ENCODE measurements around the gene RBM4. TPM values are rescaled to one million over a fixed set of nuclear protein-coding genes. Genes with fewer than 3 reads are reported as not detected.

The RBM4 gene
- total RNA-seq, 3 donors from 2014 or later (not counting 1 experiment from before 2014, with no cell fraction given), result 219 to 241 (median 224) TPM

DNA sequence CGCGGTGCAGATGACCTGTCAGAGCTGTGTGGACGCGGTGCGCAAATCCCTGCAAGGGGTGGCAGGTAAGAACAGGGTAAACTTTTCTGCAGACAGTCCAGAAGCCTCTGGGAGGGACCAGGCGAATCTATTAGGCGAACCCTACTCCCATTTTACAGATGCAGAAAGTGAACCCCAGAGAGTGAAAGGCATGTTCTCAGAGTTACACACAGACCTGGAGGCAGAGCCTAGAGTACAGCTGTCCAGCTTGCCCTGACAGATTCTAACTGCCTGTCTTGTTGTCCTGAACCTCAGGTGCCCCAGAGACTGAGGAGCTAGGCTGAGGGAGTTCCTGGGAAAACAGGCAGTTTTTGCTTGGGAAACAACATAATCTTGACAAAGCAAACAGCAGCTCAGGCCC lies 44.9 kb upstream of the RBM4 start:
- peak overlapping the region; percentile 63 for H3K27ac ChIP-seq (ENCODE audit: low read length)
- H3K4me3 ChIP-seq (ENCODE audit: low read length), result peak overlapping the region; percentile 52
- Mint-ChIP-seq H3K27ac (peak overlapping the region; percentile 98 to 100), H3K36me3 (no peaks in the 10 kb centered on the region), H3K27me3 (ENCODE audit: low read depth in 2 of 2) (no peaks in the 10 kb centered on the region), H3K4me1 (peaks cover 31 to 33% of the 10 kb centered on the region in 2 donors), H3K9me3 (no peaks in the 10 kb centered on the region), H3K4me3 (peak overlapping the region; percentile 100)
- H3K27me3 ChIP-seq (ENCODE audit: control insufficient read depth, insufficient read depth, low read length), result no peaks in the 10 kb centered on the region
- intact Hi-C loops (cut with micrococcal nuclease), result loop anchor here (1.0 kb wide), 3 partner anchors 23 to 85 kb away; partner anchors contain the start of genes RBM14 and RBM4
- no peak for ATAC-seq
- TF ChIP-seq, protein P1, sequence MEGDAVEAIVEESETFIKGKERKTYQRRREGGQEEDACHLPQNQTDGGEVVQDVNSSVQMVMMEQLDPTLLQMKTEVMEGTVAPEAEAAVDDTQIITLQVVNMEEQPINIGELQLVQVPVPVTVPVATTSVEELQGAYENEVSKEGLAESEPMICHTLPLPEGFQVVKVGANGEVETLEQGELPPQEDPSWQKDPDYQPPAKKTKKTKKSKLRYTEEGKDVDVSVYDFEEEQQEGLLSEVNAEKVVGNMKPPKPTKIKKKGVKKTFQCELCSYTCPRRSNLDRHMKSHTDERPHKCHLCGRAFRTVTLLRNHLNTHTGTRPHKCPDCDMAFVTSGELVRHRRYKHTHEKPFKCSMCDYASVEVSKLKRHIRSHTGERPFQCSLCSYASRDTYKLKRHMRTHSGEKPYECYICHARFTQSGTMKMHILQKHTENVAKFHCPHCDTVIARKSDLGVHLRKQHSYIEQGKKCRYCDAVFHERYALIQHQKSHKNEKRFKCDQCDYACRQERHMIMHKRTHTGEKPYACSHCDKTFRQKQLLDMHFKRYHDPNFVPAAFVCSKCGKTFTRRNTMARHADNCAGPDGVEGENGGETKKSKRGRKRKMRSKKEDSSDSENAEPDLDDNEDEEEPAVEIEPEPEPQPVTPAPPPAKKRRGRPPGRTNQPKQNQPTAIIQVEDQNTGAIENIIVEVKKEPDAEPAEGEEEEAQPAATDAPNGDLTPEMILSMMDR (IDR thresholded peaks at IDR 0.05), result no peak
- no peak for DNase-seq
- H3K4me1 ChIP-seq (ENCODE audit: control insufficient read depth, insufficient read depth, low read length), result peaks cover 20% of the 10 kb centered on the region
- no peaks in the 10 kb centered on the region for H3K36me3 ChIP-seq (ENCODE audit: control insufficient read depth, insufficient read depth, low read length)
- WGBS (ENCODE audit: insufficient coverage), result 59% methylated on average over 7 of the region's 7 CpGs
- no peaks in the 10 kb centered on the region for H3K9me3 ChIP-seq (ENCODE audit: control insufficient read depth, insufficient read depth, low read length)

DNA sequence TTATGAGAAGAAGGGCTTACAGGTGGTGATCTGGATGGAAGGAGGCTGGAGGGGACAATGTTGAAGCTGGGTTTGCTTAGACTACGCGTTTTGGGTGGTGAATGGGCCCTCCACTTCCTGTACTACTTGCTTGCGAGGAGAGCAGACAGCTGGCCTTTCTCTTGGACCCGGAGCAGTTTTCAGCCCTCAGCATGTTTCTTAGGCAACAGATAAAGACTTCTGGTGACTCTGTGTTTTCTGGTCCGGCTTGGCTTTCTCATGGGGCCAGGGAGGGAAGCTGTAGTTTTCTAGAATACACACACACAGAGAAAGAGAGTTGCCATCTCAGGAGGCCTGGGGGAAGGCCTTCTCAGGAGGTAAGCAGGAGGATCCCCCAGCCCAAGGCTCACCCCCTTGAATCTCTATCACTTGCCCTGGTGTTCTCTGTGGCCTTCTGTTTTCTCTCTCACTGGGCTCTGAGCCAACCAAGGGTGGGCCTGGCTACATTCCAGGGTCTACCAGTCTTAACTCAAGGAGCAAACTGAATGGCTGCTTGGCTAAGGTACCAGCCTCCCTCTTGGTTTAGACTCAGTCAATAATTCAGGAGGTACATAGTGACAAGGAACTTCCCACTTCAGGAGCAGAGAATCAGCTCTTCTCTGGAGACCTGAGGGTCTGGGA lies 43.1 kb upstream of the RBM4 start:
- no peaks in the 10 kb centered on the region for H3K9me3 Mint-ChIP-seq
- ATAC-seq (no peak), DNase-seq (no peak)
- Histone ChIP-seq H3K36me3 (ENCODE audit: control insufficient read depth, insufficient read depth, low read length) (peaks cover 8% of the 10 kb centered on the region), H3K27me3 (ENCODE audit: control insufficient read depth, insufficient read depth, low read length) (no peaks in the 10 kb centered on the region), H3K4me3 (ENCODE audit: low read length) (no peak overlapping the region), H3K4me1 (ENCODE audit: control insufficient read depth, insufficient read depth, low read length) (peaks cover 20% of the 10 kb centered on the region), H3K27ac (ENCODE audit: low read length) (peak overlapping the region; percentile 24), H3K9me3 (ENCODE audit: control insufficient read depth, insufficient read depth, low read length) (no peaks in the 10 kb centered on the region)
- no peaks in the 10 kb centered on the region for H3K36me3 Mint-ChIP-seq
- TF ChIP-seq, protein P1 (IDR thresholded peaks at IDR 0.05), result no peak
- no peaks in the 10 kb centered on the region for H3K27me3 Mint-ChIP-seq (ENCODE audit: low read depth in 2 of 2)
- 56% methylated on average over 4 of the region's 5 CpGs for WGBS (ENCODE audit: insufficient coverage)
- H3K4me1 Mint-ChIP-seq, result peaks cover 31 to 33% of the 10 kb centered on the region in 2 donors
- peak overlapping the region; percentile 61 for H3K4me3 Mint-ChIP-seq
- intact Hi-C loops (cut with micrococcal nuclease), result no loop called here
- H3K27ac Mint-ChIP-seq, result peak overlapping the region; percentile 35 to 100

- peaks cover 3% of the 10 kb centered on the region for H3K4me1 ChIP-seq (ENCODE audit: control insufficient read depth, insufficient read depth, low read length)
- H3K36me3 ChIP-seq (ENCODE audit: control insufficient read depth, insufficient read depth, low read length), result peaks cover 10% of the 10 kb centered on the region
- DNase-seq (no peak), ATAC-seq (no peak)
- H3K27me3 Mint-ChIP-seq (ENCODE audit: low read depth in 2 of 2), result no peaks in the 10 kb centered on the region
- no peaks in the 10 kb centered on the region for H3K27me3 ChIP-seq (ENCODE audit: control insufficient read depth, insufficient read depth, low read length)
- WGBS (ENCODE audit: insufficient coverage), result 100% methylated on average over 6 of the region's 6 CpGs
- H3K9me3 Mint-ChIP-seq, result no peaks in the 10 kb centered on the region
- intact Hi-C loops (cut with micrococcal nuclease), result no loop called here
- H3K4me1 Mint-ChIP-seq, result peaks cover 12 to 14% of the 10 kb centered on the region in 2 donors
- no peaks in the 10 kb centered on the region for H3K9me3 ChIP-seq (ENCODE audit: control insufficient read depth, insufficient read depth, low read length)
- TF ChIP-seq, protein P1 (IDR thresholded peaks at IDR 0.05), result no peak
- no peaks in the 10 kb centered on the region for H3K36me3 Mint-ChIP-seq
- no peak overlapping the region for H3K4me3 Mint-ChIP-seq
- H3K4me3 ChIP-seq (ENCODE audit: low read length), result no peak overlapping the region
- no peak overlapping the region for H3K27ac ChIP-seq (ENCODE audit: low read length)
- H3K27ac Mint-ChIP-seq, result no peak overlapping the region
Measured at GRCh38 chr11:66598993-66599392, 39.5 kb upstream of the RBM4 start.

DNA sequence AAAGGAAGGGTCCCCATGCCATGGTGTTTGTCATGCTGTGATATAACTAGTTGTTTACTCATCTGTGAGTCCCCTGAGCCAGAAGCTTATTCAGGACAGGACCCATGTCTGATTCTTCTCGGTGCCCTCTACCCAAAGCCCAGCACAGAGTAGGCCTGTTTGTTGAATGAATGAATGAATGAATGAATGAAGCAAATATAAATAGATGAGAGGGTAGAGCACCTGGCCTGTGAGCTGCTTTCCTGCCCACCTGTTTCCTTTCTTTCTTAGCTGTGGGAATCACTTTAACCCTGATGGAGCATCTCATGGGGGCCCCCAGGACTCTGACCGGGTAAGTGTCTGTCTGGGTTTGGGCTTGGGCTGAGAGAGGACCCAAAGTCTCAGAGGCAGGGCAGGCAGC lies 38.3 kb upstream of the RBM4 start:
- Histone ChIP-seq H3K27me3 (ENCODE audit: control insufficient read depth, insufficient read depth, low read length) (no peaks in the 10 kb centered on the region), H3K9me3 (ENCODE audit: control insufficient read depth, insufficient read depth, low read length) (no peaks in the 10 kb centered on the region), H3K4me3 (ENCODE audit: low read length) (no peak overlapping the region), H3K36me3 (ENCODE audit: control insufficient read depth, insufficient read depth, low read length) (peaks cover 17% of the 10 kb centered on the region), H3K4me1 (ENCODE audit: control insufficient read depth, insufficient read depth, low read length) (no peaks in the 10 kb centered on the region), H3K27ac (ENCODE audit: low read length) (no peak overlapping the region)
- H3K27me3 Mint-ChIP-seq (ENCODE audit: low read depth in 2 of 2), result no peaks in the 10 kb centered on the region
- no peak overlapping the region for H3K4me3 Mint-ChIP-seq
- WGBS (ENCODE audit: insufficient coverage), result 75% methylated on average over 2 of the region's 2 CpGs
- no peak overlapping the region for H3K27ac Mint-ChIP-seq
- peaks cover 6% of the 10 kb centered on the region in 2 donors for H3K4me1 Mint-ChIP-seq
- ATAC-seq, result no peak
- H3K36me3 Mint-ChIP-seq, result no peaks in the 10 kb centered on the region
- TF ChIP-seq, protein P1 (IDR thresholded peaks at IDR 0.05), result no peak
- DNase-seq, result no peak
- H3K9me3 Mint-ChIP-seq, result no peaks in the 10 kb centered on the region
- intact Hi-C loops (cut with micrococcal nuclease), result no loop called here
